Dendritic cell treated with granulocyte-macrophage colony-stimulating factor and Interleukin-4, amounts not matched to agents 40 ng/mL and 50 ng/mL, for 4 days (primary cell): Measurements from ENCODE around the gene POLR3A.

ENCODE experiments used
- H3K27ac Mint-ChIP-seq: one replicate; pipeline ENCODE4 v1.8.0; 2022; ENCODE audit warnings: mild to moderate bottlenecking, mixed read lengths
- H3K27me3 Mint-ChIP-seq: one replicate; pipeline ENCODE4 v1.8.0; 2022; ENCODE audit warnings: mild to moderate bottlenecking, mixed read lengths
- H3K36me3 Mint-ChIP-seq: one replicate; pipeline ENCODE4 v1.8.0; 2022; ENCODE audit warnings: low read depth, mixed read lengths
- H3K4me1 Mint-ChIP-seq: one replicate; pipeline ENCODE4 v1.8.0; 2022; ENCODE audit warnings: low read depth, mixed read lengths
- H3K4me3 Mint-ChIP-seq: one replicate; pipeline ENCODE4 v1.8.0; 2022; ENCODE audit warnings: mild to moderate bottlenecking, moderate library complexity, mixed read lengths
- H3K9me3 Mint-ChIP-seq: one replicate; pipeline ENCODE4 v1.8.0; 2022; ENCODE audit warnings: mixed read lengths
- intact Hi-C: fragments of 100-400 bp; cut with micrococcal nuclease; formaldehyde crosslinking; loops from one replicate; pipeline ENCODE4 v1.15.0; 2022

The POLR3A gene

GRCh38 chr10:77955136-77955535 is 74.2 kb downstream of the POLR3A start:
- no peak overlapping the region for H3K27ac Mint-ChIP-seq
- peaks cover 3% of the 10 kb centered on the region for H3K27me3 Mint-ChIP-seq
- H3K9me3 Mint-ChIP-seq, result peaks cover 28% of the 10 kb centered on the region
- intact Hi-C loops, result no loop called here
- no peaks in the 10 kb centered on the region for H3K4me1 Mint-ChIP-seq
- no peaks in the 10 kb centered on the region for H3K36me3 Mint-ChIP-seq
- no peak overlapping the region for H3K4me3 Mint-ChIP-seq

- H3K27me3 Mint-ChIP-seq, result peaks cover 6% of the 10 kb centered on the region
- no peaks in the 10 kb centered on the region for H3K36me3 Mint-ChIP-seq
- intact Hi-C loops, result no loop called here
- H3K4me3 Mint-ChIP-seq, result no peak overlapping the region
- no peak overlapping the region for H3K27ac Mint-ChIP-seq
- H3K9me3 Mint-ChIP-seq, result peaks cover 30% of the 10 kb centered on the region
- no peaks in the 10 kb centered on the region for H3K4me1 Mint-ChIP-seq
Observed at GRCh38 chr10:77949167-77949566, 80.1 kb downstream of the POLR3A start.

- peaks cover 11% of the 10 kb centered on the region for H3K9me3 Mint-ChIP-seq
- H3K27me3 Mint-ChIP-seq, result peaks cover 6% of the 10 kb centered on the region
- intact Hi-C loops, result no loop called here
- no peaks in the 10 kb centered on the region for H3K36me3 Mint-ChIP-seq
- no peak overlapping the region for H3K27ac Mint-ChIP-seq
- no peaks in the 10 kb centered on the region for H3K4me1 Mint-ChIP-seq
- no peak overlapping the region for H3K4me3 Mint-ChIP-seq
Observed at GRCh38 chr10:77946084-77946483, 83.2 kb downstream of the POLR3A start.

- Mint-ChIP-seq H3K4me1 (no peaks in the 10 kb centered on the region), H3K36me3 (no peaks in the 10 kb centered on the region), H3K27ac (no peak overlapping the region), H3K4me3 (no peak overlapping the region), H3K27me3 (peaks cover 3% of the 10 kb centered on the region), H3K9me3 (no peaks in the 10 kb centered on the region)
- intact Hi-C loops, result no loop called here
Observed at GRCh38 chr10:77944519-77944918, 84.8 kb downstream of the POLR3A start.

- Mint-ChIP-seq H3K36me3 (no peaks in the 10 kb centered on the region), H3K27ac (no peak overlapping the region), H3K27me3 (no peaks in the 10 kb centered on the region), H3K9me3 (no peaks in the 10 kb centered on the region), H3K4me1 (no peaks in the 10 kb centered on the region), H3K4me3 (no peak overlapping the region)
- intact Hi-C loops, result no loop called here
Observed at GRCh38 chr10:77943121-77943901, 86.0 kb downstream of the POLR3A start.

- intact Hi-C loops, result no loop called here
- no peaks in the 10 kb centered on the region for H3K36me3 Mint-ChIP-seq
- no peaks in the 10 kb centered on the region for H3K9me3 Mint-ChIP-seq
- no peak overlapping the region for H3K4me3 Mint-ChIP-seq
- H3K4me1 Mint-ChIP-seq, result no peaks in the 10 kb centered on the region
- no peak overlapping the region for H3K27ac Mint-ChIP-seq
- no peaks in the 10 kb centered on the region for H3K27me3 Mint-ChIP-seq
Observed at GRCh38 chr10:77941790-77942189, 87.5 kb downstream of the POLR3A start.

- H3K4me3 Mint-ChIP-seq, result no peak overlapping the region
- no peaks in the 10 kb centered on the region for H3K36me3 Mint-ChIP-seq
- H3K9me3 Mint-ChIP-seq, result no peaks in the 10 kb centered on the region
- no peaks in the 10 kb centered on the region for H3K4me1 Mint-ChIP-seq
- H3K27me3 Mint-ChIP-seq, result no peaks in the 10 kb centered on the region
- H3K27ac Mint-ChIP-seq, result no peak overlapping the region
- intact Hi-C loops, result no loop called here
Observed at GRCh38 chr10:77940627-77941026, 88.7 kb downstream of the POLR3A start.

GRCh38 chr10:77940225-77940624 is 89.1 kb downstream of the POLR3A start:
- Mint-ChIP-seq H3K27me3 (no peaks in the 10 kb centered on the region), H3K27ac (no peak overlapping the region), H3K4me3 (no peak overlapping the region), H3K4me1 (no peaks in the 10 kb centered on the region), H3K9me3 (no peaks in the 10 kb centered on the region), H3K36me3 (no peaks in the 10 kb centered on the region)
- intact Hi-C loops, result no loop called here

- H3K36me3 Mint-ChIP-seq, result no peaks in the 10 kb centered on the region
- no peaks in the 10 kb centered on the region for H3K27me3 Mint-ChIP-seq
- H3K27ac Mint-ChIP-seq, result no peak overlapping the region
- intact Hi-C loops, result no loop called here
- no peaks in the 10 kb centered on the region for H3K9me3 Mint-ChIP-seq
- H3K4me1 Mint-ChIP-seq, result no peaks in the 10 kb centered on the region
- no peak overlapping the region for H3K4me3 Mint-ChIP-seq
Observed at GRCh38 chr10:77939561-77940001, 89.7 kb downstream of the POLR3A start.

GRCh38 chr10:77936697-77937567 is 92.4 kb downstream of the POLR3A start:
- Mint-ChIP-seq H3K27ac (no peak overlapping the region), H3K36me3 (no peaks in the 10 kb centered on the region), H3K27me3 (no peaks in the 10 kb centered on the region), H3K4me1 (peaks cover 5% of the 10 kb centered on the region), H3K4me3 (no peak overlapping the region), H3K9me3 (no peaks in the 10 kb centered on the region)
- intact Hi-C loops, result no loop called here

GRCh38 chr10:77932016-77932715 is 97.1 kb downstream of the POLR3A start:
- H3K27me3 Mint-ChIP-seq, result peaks cover 35% of the 10 kb centered on the region
- H3K4me3 Mint-ChIP-seq, result no peak overlapping the region
- no peak overlapping the region for H3K27ac Mint-ChIP-seq
- H3K36me3 Mint-ChIP-seq, result no peaks in the 10 kb centered on the region
- no peaks in the 10 kb centered on the region for H3K9me3 Mint-ChIP-seq
- peaks cover 9% of the 10 kb centered on the region for H3K4me1 Mint-ChIP-seq
- intact Hi-C loops, result no loop called here

- H3K27me3 Mint-ChIP-seq, result peaks cover 62% of the 10 kb centered on the region
- H3K4me3 Mint-ChIP-seq, result peak overlapping the region; percentile 55
- H3K27ac Mint-ChIP-seq, result no peak overlapping the region
- H3K4me1 Mint-ChIP-seq, result peaks cover 19% of the 10 kb centered on the region
- H3K36me3 Mint-ChIP-seq, result no peaks in the 10 kb centered on the region
- intact Hi-C loops, result no loop called here
- no peaks in the 10 kb centered on the region for H3K9me3 Mint-ChIP-seq
Observed at GRCh38 chr10:77927402-77928246, 101.7 kb downstream of the POLR3A start.
